Testis (tissue), 2 donors: ENCODE data around the gene CASK.

Experiments used
- CTCF ChIP-seq, 3 experiments: fragments of 450-650 bp in 2 of 3; fragments of 200-600 bp in 1 of 3; sonication (generic) in 1 of 3; IDR thresholded peaks; one replicate each; pipeline ENCODE4 v1.5.1; 2016 to 2019; ENCODE audit warnings: antibody characterized with exemption in 3 of 3, mild to moderate bottlenecking in 2 of 3, moderate library complexity in 1 of 3
- POLR2A ChIP-seq: fragments of 450-650 bp; IDR thresholded peaks from one replicate; pipeline ENCODE4 v1.6.1; 2017; ENCODE audit warnings: antibody characterized with exemption, mild to moderate bottlenecking, moderate library complexity

- TF ChIP-seq CTCF (IDR thresholded peaks at IDR 0.05) (no peak), POLR2A (no peak)
Observed at GRCh38 chrX:41655631-41656030, 267.7 kb downstream of the CASK start.
